ENCODE results near the gene TNFSF8.

TNFSF8 gene

DNA sequence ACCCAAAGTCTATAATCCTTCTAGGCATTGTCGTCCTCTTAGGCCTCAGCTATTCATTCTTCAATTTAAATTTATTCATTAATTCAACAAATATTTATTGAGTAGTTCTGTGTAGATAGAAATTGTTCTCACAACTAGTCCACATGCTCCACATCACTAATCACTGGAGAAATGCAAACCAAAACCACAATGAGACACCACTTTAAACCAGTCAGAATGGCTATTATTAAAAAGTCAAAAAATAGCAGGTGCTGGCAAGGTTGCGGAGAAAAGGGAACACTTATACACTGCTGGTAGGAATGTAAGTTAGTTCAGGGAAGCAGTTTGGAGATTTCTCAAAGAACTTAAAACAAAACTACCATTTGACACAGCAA lies 73.5 kb downstream of the TNFSF8 start:
- H3K4me3 ChIP-seq (ENCODE audit: low read depth, low read length), result no peak overlapping the region
- TF ChIP-seq, protein P1, sequence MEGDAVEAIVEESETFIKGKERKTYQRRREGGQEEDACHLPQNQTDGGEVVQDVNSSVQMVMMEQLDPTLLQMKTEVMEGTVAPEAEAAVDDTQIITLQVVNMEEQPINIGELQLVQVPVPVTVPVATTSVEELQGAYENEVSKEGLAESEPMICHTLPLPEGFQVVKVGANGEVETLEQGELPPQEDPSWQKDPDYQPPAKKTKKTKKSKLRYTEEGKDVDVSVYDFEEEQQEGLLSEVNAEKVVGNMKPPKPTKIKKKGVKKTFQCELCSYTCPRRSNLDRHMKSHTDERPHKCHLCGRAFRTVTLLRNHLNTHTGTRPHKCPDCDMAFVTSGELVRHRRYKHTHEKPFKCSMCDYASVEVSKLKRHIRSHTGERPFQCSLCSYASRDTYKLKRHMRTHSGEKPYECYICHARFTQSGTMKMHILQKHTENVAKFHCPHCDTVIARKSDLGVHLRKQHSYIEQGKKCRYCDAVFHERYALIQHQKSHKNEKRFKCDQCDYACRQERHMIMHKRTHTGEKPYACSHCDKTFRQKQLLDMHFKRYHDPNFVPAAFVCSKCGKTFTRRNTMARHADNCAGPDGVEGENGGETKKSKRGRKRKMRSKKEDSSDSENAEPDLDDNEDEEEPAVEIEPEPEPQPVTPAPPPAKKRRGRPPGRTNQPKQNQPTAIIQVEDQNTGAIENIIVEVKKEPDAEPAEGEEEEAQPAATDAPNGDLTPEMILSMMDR (IDR thresholded peaks at IDR 0.05; ENCODE audit: low read depth, low read length, missing control alignments), result no peak
- in situ Hi-C loops (cut with HindIII; ENCODE audit: low pct_ligation_motif_present, low sequenced_read_pairs), result no loop called here
- H3K27ac ChIP-seq, result no peak overlapping the region
- no peaks in the 10 kb centered on the region for H3K36me3 ChIP-seq (replicated peaks)
- DNase-seq, result no peak
- H3K27me3 ChIP-seq (replicated peaks), result no peaks in the 10 kb centered on the region

DNA sequence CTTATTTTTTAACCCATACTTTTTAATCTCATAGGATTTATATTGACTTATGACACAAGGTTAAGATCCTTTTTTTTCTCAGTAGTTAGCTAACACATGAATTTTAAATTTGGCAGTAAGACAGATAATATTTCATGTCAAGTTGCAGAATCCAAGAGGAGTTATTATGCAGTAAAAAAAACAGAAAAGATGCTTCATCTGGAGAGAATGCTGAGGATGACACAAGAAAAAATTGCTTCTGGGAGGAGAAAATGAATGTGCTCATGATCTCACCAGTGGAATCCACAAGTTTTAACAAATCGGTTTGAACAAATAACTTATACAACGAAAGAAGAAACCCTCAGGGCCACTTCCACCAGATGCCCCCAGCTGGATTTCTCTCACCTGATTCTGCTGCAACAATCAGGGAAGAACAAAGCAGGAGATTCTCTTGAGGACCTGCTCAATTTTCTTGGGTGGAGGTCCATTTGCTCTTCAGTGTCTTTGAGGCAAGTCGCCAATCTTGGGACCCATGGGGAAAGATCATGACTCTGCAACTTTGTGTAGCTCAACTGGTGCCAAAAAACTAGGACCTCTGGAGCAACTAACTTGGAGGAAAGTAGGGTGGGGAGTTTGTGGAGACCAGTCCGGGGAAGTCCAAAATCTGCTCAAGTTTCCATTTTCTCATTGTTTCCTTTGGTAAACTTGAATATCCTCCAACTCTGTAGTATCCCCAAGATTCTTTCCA lies 74.0 kb downstream of the TNFSF8 start:
- in situ Hi-C loops (cut with HindIII; ENCODE audit: low pct_ligation_motif_present, low sequenced_read_pairs), result no loop called here
- H3K36me3 ChIP-seq (replicated peaks), result no peaks in the 10 kb centered on the region
- H3K27me3 ChIP-seq (replicated peaks), result no peaks in the 10 kb centered on the region
- H3K27ac ChIP-seq, result peak overlapping the region; percentile 53
- DNase-seq, result peak; percentile 33
- TF ChIP-seq, protein P1 (IDR thresholded peaks at IDR 0.05; ENCODE audit: low read depth, low read length, missing control alignments), result no peak
- H3K4me3 ChIP-seq (ENCODE audit: low read depth, low read length), result no peak overlapping the region

DNA sequence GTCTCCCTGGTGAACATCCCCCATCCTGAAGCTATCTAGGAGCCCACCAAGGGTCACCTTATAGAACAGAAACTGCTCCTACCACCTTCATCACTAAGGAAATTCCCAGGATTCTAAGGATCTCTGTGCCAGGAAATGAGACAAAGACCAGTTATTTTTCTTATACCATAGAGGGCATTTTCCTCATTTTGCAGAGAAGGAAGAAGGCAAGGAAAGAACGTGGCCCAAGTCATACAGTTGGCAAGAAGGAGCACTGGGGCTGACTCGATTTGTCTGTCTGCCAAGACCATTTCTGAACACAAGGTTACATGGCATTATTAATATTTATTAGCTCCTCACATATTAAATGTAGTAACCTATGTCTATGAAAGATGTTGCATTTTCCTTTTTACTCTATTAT lies 74.9 kb downstream of the TNFSF8 start:
- Histone ChIP-seq H3K4me3 (ENCODE audit: low read depth, low read length) (no peak overlapping the region), H3K27me3 (replicated peaks) (no peaks in the 10 kb centered on the region), H3K36me3 (replicated peaks) (no peaks in the 10 kb centered on the region), H3K27ac (no peak overlapping the region)
- TF ChIP-seq, protein P1 (IDR thresholded peaks at IDR 0.05; ENCODE audit: low read depth, low read length, missing control alignments), result no peak
- DNase-seq, result no peak
- in situ Hi-C loops (cut with HindIII; ENCODE audit: low pct_ligation_motif_present, low sequenced_read_pairs), result no loop called here

DNA sequence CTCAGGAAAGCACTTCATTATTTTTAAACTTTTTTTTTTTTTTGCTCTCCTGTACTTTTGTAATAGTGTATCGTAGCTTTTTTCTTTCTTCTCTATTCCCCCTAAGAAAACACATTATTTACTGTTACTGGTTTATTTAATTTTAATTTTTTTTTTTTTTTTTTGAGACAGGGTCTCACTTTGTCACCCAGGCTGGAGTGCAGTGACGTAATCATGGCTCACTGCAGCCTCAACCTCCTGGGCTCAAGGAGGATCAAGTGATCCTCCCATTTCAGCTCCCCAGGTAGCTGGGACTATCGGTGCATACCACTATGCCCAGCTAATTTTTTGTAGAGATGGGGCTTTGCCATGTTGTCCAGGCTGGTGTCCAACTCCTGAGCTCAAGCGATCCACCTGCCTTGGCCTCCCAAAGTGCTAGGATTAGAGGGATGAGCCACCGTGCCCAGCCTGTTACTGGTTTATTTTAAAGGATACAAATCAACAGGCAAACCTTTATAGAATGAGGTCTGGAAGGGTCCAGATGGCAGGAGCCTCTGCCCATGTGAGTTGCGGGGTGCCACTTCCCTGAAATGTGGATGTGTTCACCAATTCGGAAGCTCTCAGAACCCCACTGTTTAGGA lies 75.5 kb downstream of the TNFSF8 start:
- no peak for DNase-seq
- in situ Hi-C loops (cut with HindIII; ENCODE audit: low pct_ligation_motif_present, low sequenced_read_pairs), result no loop called here
- H3K4me3 ChIP-seq (ENCODE audit: low read depth, low read length), result no peak overlapping the region
- H3K27ac ChIP-seq, result no peak overlapping the region
- H3K27me3 ChIP-seq (replicated peaks), result no peaks in the 10 kb centered on the region
- H3K36me3 ChIP-seq (replicated peaks), result no peaks in the 10 kb centered on the region
- TF ChIP-seq, protein P1 (IDR thresholded peaks at IDR 0.05; ENCODE audit: low read depth, low read length, missing control alignments), result no peak

DNA sequence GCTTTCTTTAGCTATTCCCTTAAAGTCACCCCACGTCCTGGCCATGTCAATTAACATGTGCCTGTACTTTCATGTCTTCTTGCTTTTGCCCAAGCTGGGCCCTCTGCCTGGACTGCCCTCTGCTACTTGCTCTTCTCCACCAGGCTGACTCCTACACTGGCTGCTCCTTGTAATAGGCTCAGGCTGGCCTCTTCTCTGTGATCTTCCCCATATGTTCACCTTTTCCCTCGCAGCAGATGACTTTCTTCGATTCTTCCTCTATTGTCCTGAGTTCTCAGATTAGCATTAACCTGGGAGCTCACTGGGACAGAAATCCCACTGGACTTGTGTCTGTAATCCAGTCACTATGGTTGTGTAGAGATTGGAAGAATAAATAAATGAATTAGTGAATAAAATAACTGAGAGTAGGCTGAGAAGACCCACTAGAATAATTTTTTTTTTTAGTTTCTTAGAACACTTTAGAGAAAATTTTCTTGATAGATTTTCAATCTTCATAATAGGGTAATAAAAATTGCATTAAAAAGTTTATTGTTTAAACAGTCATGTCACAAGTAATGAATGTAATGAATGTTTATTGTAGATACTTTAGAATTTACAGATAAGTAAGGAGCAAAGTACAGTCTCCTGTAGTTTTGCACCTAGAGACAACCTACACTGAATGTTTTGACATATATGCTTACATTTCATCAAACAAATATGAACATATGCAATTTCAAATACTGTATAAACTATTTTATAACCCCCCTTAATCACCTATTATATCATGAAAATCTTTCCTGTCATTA lies 77.1 kb downstream of the TNFSF8 start:
- DNase-seq, result no peak
- Histone ChIP-seq H3K4me3 (ENCODE audit: low read depth, low read length) (no peak overlapping the region), H3K27me3 (replicated peaks) (no peaks in the 10 kb centered on the region), H3K36me3 (replicated peaks) (no peaks in the 10 kb centered on the region), H3K27ac (no peak overlapping the region)
- TF ChIP-seq, protein P1 (IDR thresholded peaks at IDR 0.05; ENCODE audit: low read depth, low read length, missing control alignments), result no peak
- in situ Hi-C loops (cut with HindIII; ENCODE audit: low pct_ligation_motif_present, low sequenced_read_pairs), result no loop called here

Data from brain microvascular endothelial cell (primary cell).